Gastroesophageal sphincter (tissue), 4 donors: ENCODE results near the gene ENPP7. TPM values are rescaled to one million over a fixed set of nuclear protein-coding genes. Genes with fewer than 3 reads are reported as not detected.
"Not testable (repeated sequence)": the region's sequence is repeated elsewhere in the genome, so short reads cannot be mapped to it uniquely, and the experiment has no call there.

ENCODE experiments used
- ATAC-seq: fragments of 150-250 bp; one replicate; pipeline ENCODE4 v1.9.1; 2016; ENCODE audit warnings: mild to moderate bottlenecking, moderate library complexity
- H3K27ac ChIP-seq, 4 donors: fragments of 200-600 bp; sonication (generic) in 3 of 4; 1 replicate in 3 of 4; 2 replicates in 1 of 4; pipeline ENCODE4 v1.5.1; 2016 to 2019
- H3K27me3 ChIP-seq: fragments of 200-600 bp; sonication (generic); one replicate; pipeline ENCODE4 v1.5.1; 2019
- H3K36me3 ChIP-seq, 2 donors: fragments of 200-600 bp; sonication (generic); one replicate each; pipeline ENCODE4 v1.5.1; 2019; ENCODE audit warnings: control low read depth in 1 of 2
- H3K4me1 ChIP-seq, 3 donors: fragments of 200-600 bp; sonication (generic); 1 replicate in 2 of 3; 2 replicates in 1 of 3; pipeline ENCODE4 v1.5.1; 2016 to 2019; ENCODE audit warnings: control low read depth in 2 of 3
- H3K4me3 ChIP-seq, 2 donors: fragments of 200-600 bp; sonication (generic); one replicate each; pipeline ENCODE4 v1.5.1; 2019; ENCODE audit warnings: mild to moderate bottlenecking in 1 of 2, moderate library complexity in 1 of 2
- H3K9me3 ChIP-seq, 3 donors: fragments of 200-600 bp; sonication (generic); one replicate each; pipeline ENCODE4 v1.5.1; 2017 to 2019; ENCODE audit warnings: control low read depth in 2 of 3
- CTCF ChIP-seq, 4 experiments: fragments of 200-600 bp in 2 of 4; fragments of 450-650 bp in 2 of 4; sonication (generic) in 1 of 4; IDR thresholded peaks; one replicate each; pipeline ENCODE4 v1.5.1; 2017 to 2019; ENCODE audit warnings: antibody characterized with exemption in 4 of 4, mild to moderate bottlenecking in 2 of 4, moderate library complexity in 2 of 4
- EP300 ChIP-seq: sonication (generic); formaldehyde crosslinking; IDR thresholded peaks from one replicate; pipeline ENCODE4 v1.6.1; 2017; ENCODE audit warnings: antibody characterized with exemption, mild to moderate bottlenecking
- POLR2A ChIP-seq, 2 donors: fragments of 450-650 bp; IDR thresholded peaks; one replicate each; pipeline ENCODE4 v1.6.1; 2017; ENCODE audit warnings: antibody characterized with exemption in 2 of 2, mild to moderate bottlenecking in 2 of 2, moderate library complexity in 1 of 2
- POLR2AphosphoS5 ChIP-seq: sonication (generic); formaldehyde crosslinking; IDR thresholded peaks from one replicate; pipeline ENCODE4 v1.6.1; 2017; ENCODE audit warnings: antibody characterized with exemption
- WGBS, 2 donors: methylation state at CpG; one replicate each; pipeline ENCODE4 v1.1.5; 2018; ENCODE audit warnings: low coverage in 1 of 2; 5-methylcytosine and 5-hydroxymethylcytosine counted together
- total RNA-seq, 4 donors: library from RNA; depleted of rRNA; stranded (reverse); fragments of >200 nt; gene quantifications; one replicate each; pipeline ENCODE4 v1.1.0, GENCODE V29; 2016

Gene ENPP7
- total RNA-seq, 4 donors from 2014 or later, result 0.27 TPM; not detected in 3

GRCh38 chr17:79761894-79762589 is 31.3 kb downstream of the ENPP7 start:
- no peak overlapping the region for H3K27ac ChIP-seq
- H3K36me3 ChIP-seq, result no peaks in the 10 kb centered on the region
- TF ChIP-seq EP300, result no peak
- TF ChIP-seq CTCF (IDR thresholded peaks at IDR 0.05), result no peak
- TF ChIP-seq POLR2A (IDR thresholded peaks at IDR 0.05), result no peak
- no peak for TF ChIP-seq POLR2AphosphoS5
- peaks cover 26% of the 10 kb centered on the region for H3K27me3 ChIP-seq
- no peaks in the 10 kb centered on the region for H3K9me3 ChIP-seq
- H3K4me3 ChIP-seq, result no peak overlapping the region
- ATAC-seq, result no peak
- WGBS, 2 donors, result 66 to 76% methylated on average over 7 to 9 of the region's 19 CpGs
- no peaks in the 10 kb centered on the region for H3K4me1 ChIP-seq

- no peaks in the 10 kb centered on the region for H3K4me1 ChIP-seq
- H3K27ac ChIP-seq, result no peak overlapping the region
- TF ChIP-seq POLR2AphosphoS5 (no peak), POLR2A (IDR thresholded peaks at IDR 0.05) (no peak), CTCF (IDR thresholded peaks at IDR 0.05) (no peak), EP300 (no peak)
- peaks cover 33% of the 10 kb centered on the region for H3K27me3 ChIP-seq
- WGBS, 2 donors, result 74 to 81% methylated on average over 3 of the region's 3 CpGs
- no peaks in the 10 kb centered on the region for H3K36me3 ChIP-seq
- no peak for ATAC-seq
- H3K9me3 ChIP-seq, result no peaks in the 10 kb centered on the region
- H3K4me3 ChIP-seq, result no peak overlapping the region
Observed at GRCh38 chr17:79765708-79766107, 35.0 kb downstream of the ENPP7 start.

GRCh38 chr17:79769570-79770506 is 39.1 kb downstream of the ENPP7 start:
- Histone ChIP-seq H3K9me3 (no peaks in the 10 kb centered on the region), H3K27me3 (peaks cover 65% of the 10 kb centered on the region), H3K36me3 (no peaks in the 10 kb centered on the region), H3K4me3 (no peak overlapping the region), H3K4me1 (no peaks in the 10 kb centered on the region), H3K27ac (no peak overlapping the region)
- no peak for ATAC-seq
- TF ChIP-seq POLR2AphosphoS5 (no peak), EP300 (no peak), POLR2A (IDR thresholded peaks at IDR 0.05) (no peak), CTCF (IDR thresholded peaks at IDR 0.05) (no peak)
- WGBS, 2 donors, result 84 to 95% methylated on average over 8 to 13 of the region's 28 CpGs

- ATAC-seq, result no peak
- Histone ChIP-seq H3K4me3 (no peak overlapping the region), H3K36me3 (no peaks in the 10 kb centered on the region), H3K27me3 (peaks cover 74% of the 10 kb centered on the region), H3K4me1 (no peaks in the 10 kb centered on the region), H3K27ac (no peak overlapping the region), H3K9me3 (no peaks in the 10 kb centered on the region)
- TF ChIP-seq POLR2A (IDR thresholded peaks at IDR 0.05) (no peak), POLR2AphosphoS5 (no peak), CTCF (IDR thresholded peaks at IDR 0.05) (no peak), EP300 (no peak)
- WGBS, 2 donors, result 70 to 92% methylated on average over 2 to 6 of the region's 6 CpGs
Observed at GRCh38 chr17:79771276-79771675, 40.5 kb downstream of the ENPP7 start.

GRCh38 chr17:79772726-79773125 is 42.0 kb downstream of the ENPP7 start:
- not testable (repeated sequence) for H3K9me3 ChIP-seq, ATAC-seq, H3K36me3 ChIP-seq, H3K27ac ChIP-seq, H3K4me3 ChIP-seq
- 87% methylated on average over 4 of the region's 9 CpGs; no CpG with 5 or more reads in 1 of the 2 donors for WGBS, 2 donors
- Histone ChIP-seq H3K27me3 (peaks cover 85% of the 10 kb centered on the region), H3K4me1 (peaks cover 0 to 11% (median 0%) of the 10 kb centered on the region in 3 donors)
